NOMO-1 (cell line): ENCODE results near the gene INTS15.

ENCODE experiments used
- DNase-seq, 2 experiments: peaks; one replicate each; lab custom pipeline; 2025; ENCODE audit not compliant: unreplicated experiment in 2 of 2; lab: John Stamatoyannopoulos, UW

INTS15 gene

DNA sequence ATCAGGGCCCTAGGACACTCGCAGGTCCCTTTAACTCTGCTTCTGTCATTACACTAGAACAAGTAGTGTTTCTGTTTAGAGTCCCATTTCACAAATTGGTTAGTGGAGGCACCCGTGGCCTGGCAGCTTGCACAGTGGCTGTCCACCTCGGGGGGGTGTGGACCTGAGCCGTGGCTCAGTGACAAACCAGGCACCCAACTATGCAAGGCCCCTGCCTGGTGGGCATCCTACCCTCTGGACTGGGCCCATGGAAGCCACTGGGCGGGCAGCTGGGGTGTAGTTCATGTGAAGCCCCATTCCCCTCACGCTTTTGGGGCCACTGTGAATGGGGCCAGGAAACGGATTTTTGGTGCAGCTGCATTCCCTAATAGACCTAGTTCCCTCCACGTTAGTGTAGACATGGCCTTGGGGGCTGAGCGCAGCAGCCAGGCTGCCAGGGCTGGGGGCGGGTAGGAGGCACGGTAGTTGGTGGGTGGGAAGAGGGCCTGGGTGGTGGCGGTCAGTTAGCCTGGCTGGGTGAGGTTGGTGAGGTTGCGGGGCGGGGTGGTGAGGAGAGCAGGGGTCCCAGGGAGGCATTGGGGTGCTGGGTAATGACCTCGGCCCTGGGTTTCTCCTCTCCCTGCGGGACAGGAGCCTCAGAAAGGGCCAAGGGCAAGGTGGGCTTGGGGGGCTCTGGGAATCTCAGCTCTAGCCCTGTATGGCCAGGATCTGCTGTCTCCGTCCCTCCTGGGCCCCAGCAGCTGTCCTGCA is 66.0 kb downstream of the INTS15 start:
- DNase-seq: no peak

DNA sequence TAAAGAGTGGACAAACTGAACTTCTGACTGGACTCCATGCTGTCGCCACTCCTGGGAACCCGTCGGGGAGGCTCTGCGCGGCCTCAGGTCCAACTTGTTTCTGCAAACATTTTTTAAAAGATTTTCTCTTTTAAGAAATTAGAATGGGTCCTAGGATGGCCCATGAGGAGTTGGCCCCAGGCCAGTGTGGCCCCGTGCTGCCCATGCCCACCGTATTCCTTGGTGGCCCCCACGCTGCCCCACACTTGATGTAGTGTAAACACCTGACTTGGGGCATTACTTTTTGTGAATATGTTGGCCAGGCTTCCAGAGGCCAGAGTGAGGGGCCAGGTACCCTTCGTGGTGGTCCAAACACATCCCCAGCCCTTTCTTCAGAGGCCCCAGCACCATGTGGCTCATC is 66.6 kb downstream of the INTS15 start:
- no peak for DNase-seq
